Mesenchymal stem cell (in vitro differentiated cells and primary cell): ENCODE measurements around the gene ABCC6.

Experiments used
- DNase-seq: peaks from one replicate; pipeline ENCODE4 v3.0.0-alpha.2; 2013
- H2AFZ ChIP-seq: one replicate; pipeline ENCODE4 v1.6.1; 2013; ENCODE audit warnings: low read depth, mild to moderate bottlenecking, control low read depth, inconsistent platforms, low read length, moderate library complexity
- H2AK5ac ChIP-seq: 2 replicates; pipeline ENCODE4 v1.6.1; 2013; ENCODE audit warnings: low read length, moderate library complexity, mild to moderate bottlenecking, inconsistent platforms; ENCODE audit not compliant: severe bottlenecking
- H2BK120ac ChIP-seq: one replicate; pipeline ENCODE4 v1.6.1; 2013; ENCODE audit warnings: low read depth, mild to moderate bottlenecking, inconsistent platforms, low read length, moderate library complexity
- H2BK12ac ChIP-seq, 2 experiments: one replicate each; pipeline ENCODE4 v1.6.1; 2013; ENCODE audit warnings: inconsistent platforms in 2 of 2, low read length in 2 of 2, mild to moderate bottlenecking in 2 of 2, moderate library complexity in 2 of 2, control low read depth in 1 of 2
- H2BK15ac ChIP-seq: one replicate; pipeline ENCODE4 v1.6.1; 2013; ENCODE audit warnings: mild to moderate bottlenecking, low read depth, inconsistent platforms; ENCODE audit not compliant: poor library complexity, severe bottlenecking
- H2BK5ac ChIP-seq: 2 replicates; pipeline ENCODE4 v1.6.1; 2013; ENCODE audit warnings: low read depth, mild to moderate bottlenecking, low read length, control low read depth, inconsistent platforms; ENCODE audit not compliant: poor library complexity, severe bottlenecking
- H3K14ac ChIP-seq, 2 experiments: one replicate each; pipeline ENCODE4 v1.6.1; 2013; ENCODE audit warnings: inconsistent platforms in 2 of 2, low read length in 2 of 2, control low read depth in 1 of 2, mild to moderate bottlenecking in 1 of 2, moderate library complexity in 1 of 2
- H3K18ac ChIP-seq, 2 experiments: one replicate each; pipeline ENCODE4 v1.6.1; 2013; ENCODE audit warnings: inconsistent platforms in 2 of 2, low read length in 2 of 2, control low read depth in 1 of 2, low read depth in 1 of 2, mild to moderate bottlenecking in 1 of 2
- H3K23ac ChIP-seq, 2 experiments: one replicate each; pipeline ENCODE4 v1.6.1; 2013; ENCODE audit warnings: inconsistent platforms in 2 of 2, low read length in 2 of 2, mild to moderate bottlenecking in 2 of 2, moderate library complexity in 2 of 2, control low read depth in 1 of 2
- H3K27ac ChIP-seq: 2 replicates; pipeline ENCODE4 v1.5.1; 2013; ENCODE audit warnings: mild to moderate bottlenecking, moderate library complexity, low read length, control low read depth, inconsistent platforms; ENCODE audit not compliant: poor library complexity, severe bottlenecking
- H3K27me3 ChIP-seq, 2 experiments: 2 replicates each; pipeline versions ENCODE4 v1.6.1 to v1.7.0; 2013; ENCODE audit warnings: low read length in 2 of 2, mild to moderate bottlenecking in 2 of 2, moderate library complexity in 2 of 2, control low read depth in 1 of 2, inconsistent platforms in 1 of 2; ENCODE audit not compliant: control insufficient read depth in 1 of 2, insufficient read depth in 1 of 2
- H3K36me3 ChIP-seq, 2 experiments: 2 replicates each; pipeline versions ENCODE4 v1.6.1 to v1.7.0; 2013; ENCODE audit warnings: low read length in 2 of 2, control low read depth in 1 of 2, inconsistent platforms in 1 of 2, low read depth in 1 of 2, mild to moderate bottlenecking in 1 of 2; ENCODE audit not compliant: insufficient read depth in 2 of 2, control insufficient read depth in 1 of 2
- H3K4ac ChIP-seq, 2 experiments: one replicate each; pipeline ENCODE4 v1.6.1; 2013; ENCODE audit warnings: inconsistent platforms in 2 of 2, low read length in 2 of 2, mild to moderate bottlenecking in 2 of 2, moderate library complexity in 2 of 2, control low read depth in 1 of 2, low read depth in 1 of 2
- H3K4me1 ChIP-seq: 2 replicates; pipeline ENCODE4 v1.6.1; 2013; ENCODE audit warnings: low read depth, low read length, control low read depth; ENCODE audit not compliant: control insufficient read depth, insufficient read depth
- H3K4me2 ChIP-seq: 2 replicates; pipeline ENCODE4 v1.6.1; 2013; ENCODE audit warnings: low read length, mild to moderate bottlenecking, inconsistent platforms; ENCODE audit not compliant: poor library complexity, severe bottlenecking
- H3K4me3 ChIP-seq, 2 experiments: 2 replicates each; pipeline versions ENCODE4 v1.5.1 to v1.7.0; 2013; ENCODE audit warnings: low read length in 2 of 2, mild to moderate bottlenecking in 2 of 2, control low read depth in 1 of 2, low read depth in 1 of 2; ENCODE audit not compliant: insufficient read depth in 1 of 2
- H3K79me1 ChIP-seq: replicated peaks from 2 replicates; pipeline ENCODE4 v1.6.1; 2013; ENCODE audit warnings: mild to moderate bottlenecking, control low read depth, low read length, inconsistent platforms; ENCODE audit not compliant: poor library complexity, severe bottlenecking
- H3K9ac ChIP-seq: 2 replicates; pipeline ENCODE4 v1.7.0; 2013; ENCODE audit warnings: mild to moderate bottlenecking, low read length, moderate library complexity
- H3K9me3 ChIP-seq: 2 replicates; pipeline ENCODE4 v1.7.0; 2013; ENCODE audit warnings: mild to moderate bottlenecking, low read length; ENCODE audit not compliant: control insufficient read depth
- H4K8ac ChIP-seq: one replicate; pipeline ENCODE4 v1.6.1; 2013; ENCODE audit warnings: inconsistent platforms, mild to moderate bottlenecking, low read length, moderate library complexity
- H4K91ac ChIP-seq: one replicate; pipeline ENCODE4 v1.6.1; 2013; ENCODE audit warnings: mild to moderate bottlenecking, low read length, inconsistent platforms
- WGBS: methylation state at CpG from one replicate; pipeline ENCODE4 v1.1.7; 2013; ENCODE audit warnings: mixed read lengths; 5-methylcytosine and 5-hydroxymethylcytosine counted together

The ABCC6 gene

GRCh38 chr16:16143931-16144330 is 79.4 kb downstream of the ABCC6 start:
- Histone ChIP-seq H2BK120ac (no peak overlapping the region), H3K79me1 (no peaks in the 10 kb centered on the region), H3K23ac (no peak overlapping the region), H3K4me2 (no peak overlapping the region), H3K9ac (no peak overlapping the region), H3K18ac (no peak overlapping the region), H2BK5ac (no peak overlapping the region), H4K8ac (no peak overlapping the region), H3K4me1 (peaks cover 14% of the 10 kb centered on the region), H3K4me3 (no peak overlapping the region), H3K4ac (no peak overlapping the region), H3K9me3 (no peaks in the 10 kb centered on the region), H3K36me3 (peaks cover 49 to 80% of the 10 kb centered on the region in 2 experiments), H2AK5ac (no peak overlapping the region), H3K27me3 (no peaks in the 10 kb centered on the region), H3K27ac (no peak overlapping the region), H2BK12ac (no peak overlapping the region), H4K91ac (no peak overlapping the region), H3K14ac (no peak overlapping the region), H2AFZ (no peak overlapping the region), H2BK15ac (no peak overlapping the region)
- WGBS = 100% methylated on average over 2 of the region's 8 CpGs
- no peak for DNase-seq

GRCh38 chr16:16143038-16143763 is 80.1 kb downstream of the ABCC6 start:
- Histone ChIP-seq H3K27ac (no peak overlapping the region), H4K91ac (no peak overlapping the region), H3K18ac (no peak overlapping the region), H2BK15ac (no peak overlapping the region), H3K23ac (no peak overlapping the region), H3K4me2 (no peak overlapping the region), H2AFZ (no peak overlapping the region), H2AK5ac (no peak overlapping the region), H3K4me1 (peaks cover 12% of the 10 kb centered on the region), H3K4me3 (no peak overlapping the region), H2BK5ac (no peak overlapping the region), H3K27me3 (no peaks in the 10 kb centered on the region), H2BK12ac (no peak overlapping the region), H2BK120ac (no peak overlapping the region), H4K8ac (no peak overlapping the region), H3K4ac (no peak overlapping the region), H3K9me3 (no peaks in the 10 kb centered on the region), H3K9ac (no peak overlapping the region), H3K79me1 (no peaks in the 10 kb centered on the region), H3K36me3 (peaks cover 56 to 87% of the 10 kb centered on the region in 2 experiments), H3K14ac (no peak overlapping the region)
- DNase-seq = peak; percentile 32
- WGBS = 94% methylated on average over 15 of the region's 15 CpGs

- Histone ChIP-seq H3K18ac (no peak overlapping the region), H3K9ac (no peak overlapping the region), H3K79me1 (peaks cover under 1% of the 10 kb centered on the region), H4K91ac (no peak overlapping the region), H2AFZ (no peak overlapping the region), H4K8ac (no peak overlapping the region), H2BK5ac (no peak overlapping the region), H2BK120ac (no peak overlapping the region), H3K4me3 (no peak overlapping the region), H3K27me3 (no peaks in the 10 kb centered on the region), H3K27ac (no peak overlapping the region), H3K23ac (no peak overlapping the region), H3K4me2 (no peak overlapping the region), H3K9me3 (no peaks in the 10 kb centered on the region), H3K14ac (no peak overlapping the region), H3K4me1 (peaks cover 6% of the 10 kb centered on the region), H3K4ac (no peak overlapping the region), H2AK5ac (no peak overlapping the region), H2BK12ac (no peak overlapping the region), H3K36me3 (peaks cover 68 to 92% of the 10 kb centered on the region in 2 experiments), H2BK15ac (no peak overlapping the region)
- no peak for DNase-seq
- 96% methylated on average over 4 of the region's 7 CpGs for WGBS
Measured at GRCh38 chr16:16141784-16142396, 81.4 kb downstream of the ABCC6 start.

GRCh38 chr16:16141141-16141540 is 82.2 kb downstream of the ABCC6 start:
- Histone ChIP-seq H4K8ac (no peak overlapping the region), H3K4me3 (no peak overlapping the region), H3K14ac (no peak overlapping the region), H2BK15ac (no peak overlapping the region), H3K27me3 (no peaks in the 10 kb centered on the region), H2AFZ (no peak overlapping the region), H2BK5ac (no peak overlapping the region), H3K79me1 (peaks cover 2% of the 10 kb centered on the region), H3K23ac (no peak overlapping the region), H3K4me2 (no peak overlapping the region), H2BK120ac (no peak overlapping the region), H3K4ac (no peak overlapping the region), H4K91ac (no peak overlapping the region), H3K9ac (no peak overlapping the region), H3K27ac (no peak overlapping the region), H3K36me3 (peaks cover 69 to 92% of the 10 kb centered on the region in 2 experiments), H3K4me1 (peaks cover 3% of the 10 kb centered on the region), H3K9me3 (no peaks in the 10 kb centered on the region), H2BK12ac (no peak overlapping the region), H2AK5ac (no peak overlapping the region), H3K18ac (no peak overlapping the region)
- DNase-seq = no peak
- 98% methylated on average over 11 of the region's 11 CpGs for WGBS
